ENCODE measurements around the gene FAM184A. TPM values are rescaled to one million over a fixed set of nuclear protein-coding genes. Genes with fewer than 3 reads are reported as not detected.

Gene FAM184A
- total and polyA plus RNA-seq, 7 donors, result 0.60 to 8.7 (median 3.9) TPM

- Histone ChIP-seq H3K27ac (no peak overlapping the region), H3K9me3 (no peaks in the 10 kb centered on the region), H3K27me3 (no peaks in the 10 kb centered on the region), H3K4me1 (no peaks in the 10 kb centered on the region), H3K4me3 (no peak overlapping the region), H3K36me3 (no peaks in the 10 kb centered on the region)
- 94 to 98% methylated on average over 1 of the region's 1 CpG for WGBS, 2 donors
- DNase-seq, result no peak
- intact Hi-C loops (cut with DNase I), result no loop called here
- TF ChIP-seq EP300 (IDR thresholded peaks at IDR 0.05), result no peak
- no peak for TF ChIP-seq POLR2AphosphoS5 (IDR thresholded peaks at IDR 0.05)
- TF ChIP-seq CTCF (IDR thresholded peaks at IDR 0.05), result no peak
- no peak for TF ChIP-seq POLR2A (IDR thresholded peaks at IDR 0.05)
These were observed 85.1 kb downstream of the FAM184A start for GRCh38 chr6:118993358-118993757.

GRCh38 chr6:118992186-118992795 lies 86.2 kb downstream of the FAM184A start:
- Histone ChIP-seq H3K27me3 (no peaks in the 10 kb centered on the region), H3K36me3 (no peaks in the 10 kb centered on the region), H3K27ac (no peak overlapping the region), H3K4me1 (no peaks in the 10 kb centered on the region), H3K9me3 (no peaks in the 10 kb centered on the region), H3K4me3 (no peak overlapping the region)
- 91 to 95% methylated on average over 4 of the region's 4 CpGs for WGBS, 2 donors
- TF ChIP-seq CTCF (IDR thresholded peaks at IDR 0.05) (no peak), EP300 (IDR thresholded peaks at IDR 0.05) (no peak), POLR2A (IDR thresholded peaks at IDR 0.05) (no peak), POLR2AphosphoS5 (IDR thresholded peaks at IDR 0.05) (no peak)
- intact Hi-C loops (cut with DNase I), result no loop called here
- no peak for DNase-seq

GRCh38 chr6:118986312-118986711 lies 92.2 kb downstream of the FAM184A start:
- H3K27ac ChIP-seq, result no peak overlapping the region
- 84 to 95% methylated on average over 1 of the region's 1 CpG for WGBS, 2 donors
- TF ChIP-seq CTCF (IDR thresholded peaks at IDR 0.05), result no peak
- TF ChIP-seq POLR2AphosphoS5 (IDR thresholded peaks at IDR 0.05), result no peak
- TF ChIP-seq POLR2A (IDR thresholded peaks at IDR 0.05), result no peak
- no peak for TF ChIP-seq EP300 (IDR thresholded peaks at IDR 0.05)

GRCh38 chr6:118985123-118985830 lies 93.2 kb downstream of the FAM184A start:
- no peaks in the 10 kb centered on the region for H3K36me3 ChIP-seq
- H3K27ac ChIP-seq, result no peak overlapping the region
- no peaks in the 10 kb centered on the region for H3K9me3 ChIP-seq
- intact Hi-C loops (cut with DNase I), result no loop called here
- H3K4me3 ChIP-seq, result no peak overlapping the region
- no peaks in the 10 kb centered on the region for H3K27me3 ChIP-seq
- DNase-seq, result no peak
- no peaks in the 10 kb centered on the region for H3K4me1 ChIP-seq
- no peak for TF ChIP-seq POLR2A (IDR thresholded peaks at IDR 0.05)
- TF ChIP-seq CTCF (IDR thresholded peaks at IDR 0.05), result no peak
- 87 to 89% methylated on average over 3 of the region's 3 CpGs for WGBS, 2 donors

More at GRCh38 chr6:118986312-118986711, 92.2 kb downstream of the FAM184A start:
- Histone ChIP-seq H3K9me3 (no peaks in the 10 kb centered on the region), H3K4me1 (no peaks in the 10 kb centered on the region), H3K27me3 (no peaks in the 10 kb centered on the region), H3K4me3 (no peak overlapping the region), H3K36me3 (no peaks in the 10 kb centered on the region)
- no peak for DNase-seq
- intact Hi-C loops (cut with DNase I), result no loop called here
